Fibroblast of the aortic adventitia (primary cell): ENCODE data around the gene TIMM21. TPM values are rescaled to one million over a fixed set of nuclear protein-coding genes. Genes with fewer than 3 reads are reported as not detected.

Experiments
- DNase-seq: peaks from one replicate; pipeline ENCODE4 v3.0.0-alpha.2; 2010; ENCODE audit warnings: low read depth
- H3K4me3 ChIP-seq: 2 replicates; pipeline ENCODE4 v1.5.1; 2011; ENCODE audit warnings: low read depth, mild to moderate bottlenecking, control low read depth, low read length, moderate library complexity
- CTCF ChIP-seq: IDR thresholded peaks from 2 replicates; pipeline ENCODE4 v1.5.1; 2011; ENCODE audit warnings: mild to moderate bottlenecking, low read length, control low read depth, inconsistent platforms; ENCODE audit not compliant: insufficient read depth
- total RNA-seq: library from RNA; depleted of rRNA; stranded (reverse); fragments of >200 nt; gene quantifications from 2 replicates; pipeline ENCODE4 v1.2.3, GENCODE V29; 2012; ENCODE audit warnings: low replicate concordance

TIMM21 gene
- total RNA-seq = 6.5 and 34.5 TPM in 2 replicates

GRCh38 chr18:74147779-74148542 lies at the start of gene TIMM21, which contains the start of gene FBXO15:
TSS of gene TIMM21 (plus strand) at chr18:74148523. CDS start at chr18:74148809, 286 bp downstream.
TSS of gene FBXO15 (minus strand) at chr18:74147834. CDS start at chr18:74147785, 49 bp downstream.
- peak; percentile 96 for DNase-seq
- peak within 1 kb of the TSS; percentile 99 for H3K4me3 ChIP-seq
- no peak for TF ChIP-seq CTCF

GRCh38 chr18:74108460-74108859 lies 39.9 kb upstream of the TIMM21 start:
- TF ChIP-seq CTCF = no peak
- H3K4me3 ChIP-seq = no peak overlapping the region
- no peak for DNase-seq

- no peak for TF ChIP-seq CTCF
- no peak for DNase-seq
- no peak overlapping the region for H3K4me3 ChIP-seq
Observed at GRCh38 chr18:74110149-74110548, 38.2 kb upstream of the TIMM21 start.

- H3K4me3 ChIP-seq = no peak overlapping the region
- no peak for DNase-seq
- no peak for TF ChIP-seq CTCF
Observed at GRCh38 chr18:74110976-74111375, 37.3 kb upstream of the TIMM21 start.

GRCh38 chr18:74113711-74114110 lies 34.6 kb upstream of the TIMM21 start:
- no peak for DNase-seq
- no peak for TF ChIP-seq CTCF
- no peak overlapping the region for H3K4me3 ChIP-seq

- DNase-seq = no peak
- no peak for TF ChIP-seq CTCF
- H3K4me3 ChIP-seq = no peak overlapping the region
Observed at GRCh38 chr18:74114116-74114515, 34.2 kb upstream of the TIMM21 start.
